Loucy (cell line): ENCODE data around the gene LIM2.

Experiments
- CTCF ChIP-seq: fragments of 200-600 bp; sonication (generic); conservative IDR thresholded peaks from 2 replicates; pipeline ENCODE4 v1.5.1; 2014; ENCODE audit warnings: mild to moderate bottlenecking, antibody characterized with exemption, low read length
- EZH2phosphoT487 ChIP-seq: fragments of 200-600 bp; IDR thresholded peaks from 2 replicates; pipeline ENCODE4 v1.6.1; 2018; ENCODE audit warnings: antibody characterized with exemption, mild to moderate bottlenecking, moderate library complexity, borderline replicate concordance

DNA sequence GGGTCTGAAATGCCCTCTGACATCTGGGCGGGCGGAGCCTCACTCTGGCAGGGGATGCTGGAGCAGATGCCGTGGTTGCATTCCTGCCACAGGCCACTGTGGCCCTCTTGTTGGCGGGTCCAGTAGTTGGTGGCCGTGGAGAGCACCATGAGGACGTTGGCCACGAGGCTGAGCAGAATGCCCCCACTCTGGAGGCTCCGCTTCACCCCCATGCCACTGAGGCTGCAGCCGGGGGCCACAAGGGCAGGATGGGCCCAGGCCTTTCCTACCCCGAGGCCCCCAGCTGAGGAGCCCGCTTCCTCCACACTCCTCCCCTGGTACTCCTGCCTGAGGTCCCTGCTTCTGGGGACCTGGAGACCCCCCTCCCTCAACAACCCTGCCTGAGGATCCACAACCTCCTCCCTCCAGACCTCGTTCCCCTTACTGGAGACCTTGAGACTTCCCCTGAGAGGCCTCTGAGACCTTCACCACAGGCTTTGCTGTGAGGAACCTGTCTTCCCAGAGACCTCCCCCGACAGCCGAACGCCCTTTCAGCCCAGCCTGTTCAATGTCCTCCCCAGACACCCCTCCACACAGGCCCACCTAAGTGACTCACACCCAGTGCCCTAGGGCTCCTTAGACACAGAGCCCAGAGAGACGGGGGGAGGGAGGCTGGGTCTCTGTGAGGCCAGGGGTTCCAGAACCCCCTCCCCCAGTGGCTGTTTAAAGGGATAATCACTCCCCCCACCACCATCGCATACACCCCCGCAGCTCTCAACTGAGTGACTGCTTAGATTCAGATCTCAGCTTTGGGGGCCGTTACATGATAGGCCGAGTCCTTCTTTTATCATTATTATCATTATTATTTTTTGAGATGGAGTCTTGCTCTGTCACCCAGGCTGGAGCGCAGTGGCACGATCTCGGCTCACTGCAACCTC, 19.1 kb downstream of the LIM2 start, which contains the start of gene CLDND2:
- TF ChIP-seq CTCF (no peak), EZH2phosphoT487 (no peak)
